Measurements from ENCODE around the gene IQGAP2. TPM values are rescaled to one million over a fixed set of nuclear protein-coding genes. Genes with fewer than 3 reads are reported as not detected.
A peak's percentile ranks its signal among the peaks of the same experiment; 100 is the strongest.

IQGAP2 gene
- total RNA-seq, 3 donors from 2014 or later (not counting 1 experiment from before 2014, with no cell fraction given): 172 to 218 (median 207) TPM

GRCh38 chr5:76626738-76627137, 223.7 kb downstream of the IQGAP2 start:
- Mint-ChIP-seq H3K9me3 (no peaks in the 10 kb centered on the region), H3K27me3 (ENCODE audit: low read depth in 2 of 2) (no peaks in the 10 kb centered on the region), H3K36me3 (no peaks in the 10 kb centered on the region), H3K27ac (peak overlapping the region; percentile 84 to 88), H3K4me3 (peak overlapping the region; percentile 74), H3K4me1 (peaks cover 60 to 78% of the 10 kb centered on the region in 2 donors)
- H3K27me3 ChIP-seq (ENCODE audit: control insufficient read depth, insufficient read depth, low read length): no peaks in the 10 kb centered on the region
- H3K27ac ChIP-seq (ENCODE audit: low read length): peak overlapping the region; percentile 17
- no peak for TF ChIP-seq CTCF (IDR thresholded peaks at IDR 0.05)
- H3K9me3 ChIP-seq (ENCODE audit: control insufficient read depth, insufficient read depth, low read length): no peaks in the 10 kb centered on the region
- peaks cover 31% of the 10 kb centered on the region for H3K36me3 ChIP-seq (ENCODE audit: control insufficient read depth, insufficient read depth, low read length)
- ATAC-seq: peak; percentile 79 to 84 (median 83)
- intact Hi-C loops (cut with micrococcal nuclease): no loop called here
- H3K4me3 ChIP-seq (ENCODE audit: low read length): no peak overlapping the region
- WGBS (ENCODE audit: insufficient coverage): 5% methylated on average over 6 of the region's 6 CpGs
- H3K4me1 ChIP-seq (ENCODE audit: control insufficient read depth, insufficient read depth, low read length): peaks cover 26% of the 10 kb centered on the region
- DNase-seq: peak in 1 of 2 donors; percentile 19

GRCh38 chr5:76634661-76635060, 231.6 kb downstream of the IQGAP2 start:
- Histone ChIP-seq H3K9me3 (ENCODE audit: control insufficient read depth, insufficient read depth, low read length) (no peaks in the 10 kb centered on the region), H3K36me3 (ENCODE audit: control insufficient read depth, insufficient read depth, low read length) (peaks cover 50% of the 10 kb centered on the region), H3K27me3 (ENCODE audit: control insufficient read depth, insufficient read depth, low read length) (no peaks in the 10 kb centered on the region), H3K4me3 (ENCODE audit: low read length) (no peak overlapping the region), H3K4me1 (ENCODE audit: control insufficient read depth, insufficient read depth, low read length) (peaks cover 5% of the 10 kb centered on the region), H3K27ac (ENCODE audit: low read length) (no peak overlapping the region)
- no peak for TF ChIP-seq CTCF (IDR thresholded peaks at IDR 0.05)
- no peak for ATAC-seq
- intact Hi-C loops (cut with micrococcal nuclease): no loop called here
- Mint-ChIP-seq H3K27ac (peak overlapping the region; percentile 23 to 52), H3K9me3 (no peaks in the 10 kb centered on the region), H3K4me1 (peaks cover 28 to 48% of the 10 kb centered on the region in 2 donors), H3K36me3 (peaks cover 19% of the 10 kb centered on the region), H3K4me3 (no peak overlapping the region), H3K27me3 (ENCODE audit: low read depth in 2 of 2) (no peaks in the 10 kb centered on the region)
- 97% methylated on average over 4 of the region's 4 CpGs for WGBS (ENCODE audit: insufficient coverage)
- DNase-seq: no peak

- no peak overlapping the region for H3K4me3 ChIP-seq (ENCODE audit: low read length)
- Mint-ChIP-seq H3K4me3 (no peak overlapping the region), H3K36me3 (peaks cover 19% of the 10 kb centered on the region), H3K4me1 (peaks cover 26 to 51% of the 10 kb centered on the region in 2 donors), H3K27ac (peak overlapping the region; percentile 68 to 73), H3K27me3 (ENCODE audit: low read depth in 2 of 2) (no peaks in the 10 kb centered on the region), H3K9me3 (no peaks in the 10 kb centered on the region)
- H3K36me3 ChIP-seq (ENCODE audit: control insufficient read depth, insufficient read depth, low read length): peaks cover 50% of the 10 kb centered on the region
- H3K27me3 ChIP-seq (ENCODE audit: control insufficient read depth, insufficient read depth, low read length): no peaks in the 10 kb centered on the region
- ATAC-seq (no peak), DNase-seq (no peak)
- intact Hi-C loops (cut with micrococcal nuclease): no loop called here
- TF ChIP-seq CTCF (IDR thresholded peaks at IDR 0.05): no peak
- H3K27ac ChIP-seq (ENCODE audit: low read length): no peak overlapping the region
- no peaks in the 10 kb centered on the region for H3K9me3 ChIP-seq (ENCODE audit: control insufficient read depth, insufficient read depth, low read length)
- H3K4me1 ChIP-seq (ENCODE audit: control insufficient read depth, insufficient read depth, low read length): peaks cover 5% of the 10 kb centered on the region
- WGBS (ENCODE audit: insufficient coverage): 100% methylated on average over 2 of the region's 2 CpGs
Measured at GRCh38 chr5:76637490-76637889, 234.4 kb downstream of the IQGAP2 start.

- Mint-ChIP-seq H3K27me3 (ENCODE audit: low read depth in 2 of 2) (no peaks in the 10 kb centered on the region), H3K27ac (peak overlapping the region; percentile 46 to 73), H3K4me3 (no peak overlapping the region), H3K9me3 (no peaks in the 10 kb centered on the region), H3K36me3 (peaks cover 21% of the 10 kb centered on the region), H3K4me1 (peaks cover 26 to 50% of the 10 kb centered on the region in 2 donors)
- peak overlapping the region; percentile 38 for H3K27ac ChIP-seq (ENCODE audit: low read length)
- intact Hi-C loops (cut with micrococcal nuclease): no loop called here
- H3K9me3 ChIP-seq (ENCODE audit: control insufficient read depth, insufficient read depth, low read length): no peaks in the 10 kb centered on the region
- no peak overlapping the region for H3K4me3 ChIP-seq (ENCODE audit: low read length)
- H3K27me3 ChIP-seq (ENCODE audit: control insufficient read depth, insufficient read depth, low read length): no peaks in the 10 kb centered on the region
- WGBS (ENCODE audit: insufficient coverage): 67% methylated on average over 1 of the region's 1 CpG
- H3K4me1 ChIP-seq (ENCODE audit: control insufficient read depth, insufficient read depth, low read length): peaks cover 5% of the 10 kb centered on the region
- DNase-seq (no peak), ATAC-seq (no peak)
- TF ChIP-seq CTCF (IDR thresholded peaks at IDR 0.05): no peak
- peaks cover 60% of the 10 kb centered on the region for H3K36me3 ChIP-seq (ENCODE audit: control insufficient read depth, insufficient read depth, low read length)
Measured at GRCh38 chr5:76638479-76638878, 235.4 kb downstream of the IQGAP2 start.
